ENCODE measurements around the gene RTKN. TPM values are rescaled to one million over a fixed set of nuclear protein-coding genes. Genes with fewer than 3 reads are reported as not detected.
"Not testable (repeated sequence)": the region's sequence is repeated elsewhere in the genome, so short reads cannot be mapped to it uniquely, and the experiment has no call there.

The RTKN gene
- total and polyA plus RNA-seq, 4 donors = 32.9 to 76.5 (median 59.7) TPM

DNA sequence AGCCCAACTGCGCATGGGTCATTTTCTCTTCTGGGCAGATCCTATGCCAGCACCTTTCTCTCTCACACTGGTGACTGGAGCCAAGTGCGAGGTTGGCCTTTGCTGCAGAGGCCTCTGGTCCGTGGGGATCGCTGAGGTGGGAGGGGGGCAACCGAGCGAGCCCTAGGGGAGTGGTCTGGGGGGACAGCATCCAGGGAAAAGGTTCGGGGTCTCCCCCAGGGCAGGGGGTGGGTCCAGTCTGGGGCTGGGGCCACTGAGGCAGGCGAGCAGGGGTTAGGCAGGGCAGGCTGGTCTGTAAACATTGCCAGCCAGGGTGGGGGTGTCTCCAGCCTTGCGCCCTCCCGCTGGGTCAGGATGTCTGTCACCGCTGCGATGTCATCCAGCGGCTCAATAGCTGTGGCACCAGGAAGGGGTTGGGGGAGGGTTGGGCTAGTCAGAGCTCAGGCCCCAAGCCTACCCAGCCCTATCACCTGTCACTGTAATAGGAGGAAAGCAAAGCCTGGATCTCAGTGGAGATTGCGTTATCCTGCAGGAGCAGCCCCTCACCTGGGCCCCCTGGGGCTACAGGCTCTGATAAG, 15.5 kb downstream of the RTKN start:
- Histone ChIP-seq H3K36me3 (ENCODE audit: control insufficient read depth, insufficient read depth, low read length) (peaks cover 57% of the 10 kb centered on the region), H3K4me1 (ENCODE audit: control insufficient read depth, insufficient read depth, low read length) (peaks cover 17% of the 10 kb centered on the region)
- 96% methylated on average over 4 of the region's 14 CpGs for WGBS (ENCODE audit: insufficient coverage)

DNA sequence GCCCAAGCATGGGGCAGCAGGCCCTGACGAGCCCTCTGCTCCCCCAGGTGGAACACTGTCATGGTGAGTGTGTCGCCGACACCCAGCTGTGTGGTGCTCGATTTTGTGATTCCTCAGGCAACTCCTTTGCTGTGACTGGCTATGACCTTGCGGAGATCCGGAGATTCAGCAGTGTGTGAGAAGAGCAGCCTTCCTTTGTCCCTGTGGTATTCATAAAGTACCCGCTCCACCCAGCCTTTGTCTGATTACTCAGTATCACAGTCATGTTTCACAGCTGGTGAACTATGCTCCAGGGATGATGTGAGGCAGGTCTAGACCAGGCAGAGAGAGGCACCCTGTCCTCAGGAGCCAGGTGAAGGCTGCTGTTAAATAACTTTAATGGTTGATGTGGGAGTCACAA, 16.2 kb downstream of the RTKN start:
- Histone ChIP-seq H3K4me1 (ENCODE audit: control insufficient read depth, insufficient read depth, low read length) (peaks cover 22% of the 10 kb centered on the region), H3K27ac (ENCODE audit: low read depth, low read length) (no peak overlapping the region), H3K36me3 (ENCODE audit: control insufficient read depth, insufficient read depth, low read length) (peaks cover 51% of the 10 kb centered on the region), H3K9me3 (ENCODE audit: control insufficient read depth, insufficient read depth, low read length) (no peaks in the 10 kb centered on the region), H3K4me3 (ENCODE audit: low read depth, low read length) (no peak overlapping the region), H3K27me3 (ENCODE audit: control insufficient read depth, insufficient read depth, low read length) (no peaks in the 10 kb centered on the region)
- WGBS (ENCODE audit: insufficient coverage) = 82% methylated on average over 6 of the region's 7 CpGs
- DNase-seq (ENCODE audit: low read depth in 4 of 6, low spot score in 6 of 6) = no peak

More for the DNA sequence above, 15.5 kb downstream of the RTKN start:
- no peaks in the 10 kb centered on the region for H3K9me3 ChIP-seq (ENCODE audit: control insufficient read depth, insufficient read depth, low read length)
- H3K4me3 ChIP-seq (ENCODE audit: low read depth, low read length) = no peak overlapping the region
- no peak for DNase-seq (ENCODE audit: low read depth in 4 of 6, low spot score in 6 of 6)
- H3K27ac ChIP-seq (ENCODE audit: low read depth, low read length) = no peak overlapping the region
- no peaks in the 10 kb centered on the region for H3K27me3 ChIP-seq (ENCODE audit: control insufficient read depth, insufficient read depth, low read length)

DNA sequence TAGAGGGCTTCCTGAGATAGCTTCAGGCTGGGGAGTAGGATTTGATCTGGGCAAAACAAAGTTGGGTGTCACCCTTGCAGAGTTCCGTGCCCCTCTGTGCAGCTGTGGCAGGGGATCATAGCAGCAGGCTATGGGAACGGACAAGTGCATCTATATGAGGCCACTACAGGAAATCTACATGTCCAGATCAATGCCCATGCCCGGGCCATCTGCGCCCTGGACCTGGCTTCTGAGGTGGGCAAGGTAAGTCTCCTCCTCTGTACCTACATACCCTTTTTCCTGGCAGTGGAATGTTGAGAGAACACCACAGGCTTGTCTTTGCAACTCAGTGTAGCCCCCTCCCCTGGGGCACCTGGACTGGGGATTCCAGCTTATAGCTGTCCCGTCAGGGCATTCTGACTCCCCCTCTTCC, 16.7 kb downstream of the RTKN start:
- WGBS (ENCODE audit: insufficient coverage) = 83% methylated on average over 4 of the region's 5 CpGs
- no peaks in the 10 kb centered on the region for H3K9me3 ChIP-seq (ENCODE audit: control insufficient read depth, insufficient read depth, low read length)
- no peak for DNase-seq (ENCODE audit: low read depth in 4 of 6, low spot score in 6 of 6)
- peaks cover 46% of the 10 kb centered on the region for H3K36me3 ChIP-seq (ENCODE audit: control insufficient read depth, insufficient read depth, low read length)
- no peak overlapping the region for H3K4me3 ChIP-seq (ENCODE audit: low read depth, low read length)
- no peaks in the 10 kb centered on the region for H3K27me3 ChIP-seq (ENCODE audit: control insufficient read depth, insufficient read depth, low read length)
- peaks cover 22% of the 10 kb centered on the region for H3K4me1 ChIP-seq (ENCODE audit: control insufficient read depth, insufficient read depth, low read length)
- no peak overlapping the region for H3K27ac ChIP-seq (ENCODE audit: low read depth, low read length)

DNA sequence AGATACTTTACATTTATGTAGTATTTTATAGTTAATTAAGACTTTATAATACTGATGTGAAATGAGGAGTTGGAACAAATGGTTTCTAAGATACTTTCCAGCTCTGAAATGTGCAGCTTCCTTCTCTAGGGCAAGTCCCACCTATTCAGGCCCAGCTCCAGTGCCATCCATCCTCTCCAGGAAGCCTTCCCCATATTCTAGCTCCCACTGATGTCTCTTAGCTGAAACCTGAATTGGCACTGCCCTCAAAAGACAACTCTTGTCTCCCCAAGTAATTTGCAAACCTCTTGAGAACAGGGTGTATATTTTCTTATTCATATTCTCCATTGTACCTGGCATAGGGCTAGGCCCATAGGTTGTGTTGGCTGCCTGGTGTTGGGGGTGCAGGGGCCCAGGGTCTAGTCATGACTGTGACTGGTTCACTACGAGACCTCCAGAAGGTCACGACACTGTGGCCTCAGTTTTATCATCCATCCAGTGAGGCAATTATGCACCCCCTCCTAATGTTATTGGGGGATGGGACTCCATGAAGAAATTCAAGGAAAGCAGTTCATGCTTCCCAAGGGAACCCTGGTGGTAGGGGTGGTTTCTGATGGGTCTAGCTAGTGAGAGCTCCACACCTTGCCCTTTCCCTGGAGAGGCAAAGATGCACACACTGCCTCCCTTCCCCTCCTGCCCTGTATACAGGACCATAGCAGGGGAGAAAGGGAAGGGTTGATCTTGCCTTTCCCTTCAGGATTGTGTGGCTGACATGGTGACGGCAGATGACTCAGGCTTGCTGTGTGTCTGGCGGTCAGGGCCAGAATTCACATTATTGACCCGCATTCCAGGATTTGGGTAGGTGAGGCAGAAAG, 17.4 kb downstream of the RTKN start:
- H3K4me1 ChIP-seq (ENCODE audit: control insufficient read depth, insufficient read depth, low read length) = peaks cover 22% of the 10 kb centered on the region
- no peaks in the 10 kb centered on the region for H3K27me3 ChIP-seq (ENCODE audit: control insufficient read depth, insufficient read depth, low read length)
- H3K4me3 ChIP-seq (ENCODE audit: low read depth, low read length) = no peak overlapping the region
- no peak overlapping the region for H3K27ac ChIP-seq (ENCODE audit: low read depth, low read length)
- DNase-seq (ENCODE audit: low read depth in 4 of 6, low spot score in 6 of 6) = no peak
- H3K9me3 ChIP-seq (ENCODE audit: control insufficient read depth, insufficient read depth, low read length) = no peaks in the 10 kb centered on the region
- 87% methylated on average over 3 of the region's 5 CpGs for WGBS (ENCODE audit: insufficient coverage)
- peaks cover 40% of the 10 kb centered on the region for H3K36me3 ChIP-seq (ENCODE audit: control insufficient read depth, insufficient read depth, low read length)

DNA sequence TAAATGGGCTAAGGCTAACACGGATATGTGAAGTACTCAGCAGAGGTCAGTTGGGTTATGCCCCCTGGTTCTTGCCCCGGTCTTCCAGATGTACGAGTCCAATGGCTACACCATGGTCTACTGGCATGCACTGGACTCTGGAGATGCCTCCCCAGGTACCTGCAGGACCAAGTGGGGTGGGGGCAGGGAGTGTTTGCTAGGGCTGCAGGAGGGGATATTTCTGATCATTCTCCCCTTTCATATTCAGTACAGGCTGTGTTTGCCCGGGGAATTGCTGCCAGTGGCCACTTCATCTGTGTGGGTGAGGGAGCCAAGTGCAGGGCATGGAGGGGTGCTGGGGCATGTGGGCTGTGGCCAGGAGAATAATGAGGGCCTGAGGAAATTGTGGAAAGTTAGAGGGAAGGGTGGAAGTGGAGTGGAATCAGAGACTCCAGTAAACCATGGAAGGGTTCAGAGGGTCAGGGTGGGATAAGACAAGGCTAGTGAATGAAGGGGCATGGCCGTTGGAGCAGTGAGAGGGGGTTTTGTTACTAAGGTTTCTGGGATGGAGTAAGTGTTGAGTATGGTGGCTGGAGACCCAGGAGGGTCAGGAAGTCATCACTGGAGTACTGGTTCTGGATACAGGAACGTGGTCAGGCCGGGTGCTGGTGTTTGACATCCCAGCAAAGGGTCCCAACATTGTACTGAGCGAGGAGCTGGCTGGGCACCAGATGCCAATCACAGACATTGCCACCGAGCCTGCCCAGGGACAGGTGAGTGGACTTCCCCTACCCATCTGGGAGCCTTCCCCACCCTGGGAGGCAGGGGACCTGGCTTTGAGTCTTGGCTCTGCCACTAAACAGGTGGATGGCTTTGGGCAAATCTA, 18.3 kb downstream of the RTKN start:
- peaks cover 33% of the 10 kb centered on the region for H3K36me3 ChIP-seq (ENCODE audit: control insufficient read depth, insufficient read depth, low read length)
- no peak for DNase-seq (ENCODE audit: low read depth in 4 of 6, low spot score in 6 of 6)
- H3K27ac ChIP-seq (ENCODE audit: low read depth, low read length) = no peak overlapping the region

DNA sequence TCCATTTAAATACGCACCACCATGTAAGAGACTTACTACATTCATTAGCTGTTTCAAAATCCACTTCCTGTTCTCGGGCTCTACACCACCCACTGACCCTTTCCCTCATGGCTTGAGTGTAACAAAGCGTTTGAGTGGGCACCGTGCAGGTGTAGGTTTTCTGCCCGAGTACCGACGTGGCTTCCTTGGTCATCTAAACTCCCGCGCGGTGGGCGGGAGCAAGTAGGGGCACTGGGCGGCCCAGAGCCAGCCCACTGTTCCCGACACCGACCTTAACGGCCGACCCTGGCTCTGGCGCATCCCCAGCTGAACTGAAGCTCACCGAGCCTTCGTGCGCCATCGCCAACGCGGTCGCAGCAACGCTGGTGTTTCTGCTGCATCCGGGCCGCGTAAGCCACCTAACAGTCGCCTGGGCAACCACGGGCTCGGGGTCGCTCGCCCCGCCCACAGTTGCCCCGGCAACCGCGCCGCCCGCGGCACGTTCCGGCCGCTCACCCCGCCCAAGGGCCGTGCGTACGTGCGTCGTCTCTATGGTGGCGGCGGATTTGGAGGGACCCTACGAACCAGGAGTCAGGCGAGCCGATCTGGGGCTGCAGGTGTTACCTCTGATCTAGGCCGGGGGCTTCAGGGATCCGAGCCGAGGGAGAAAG, 20.4 kb downstream of the RTKN start, which contains the start of the genes C2orf81 and WDR54:
Gene C2orf81 (minus strand): TSS at position 399 of the 650 bp plus-strand sequence. CDS start 59 bp downstream, at position 340.
Gene WDR54 (plus strand): TSS at position 510 of the 650 bp plus-strand sequence. CDS start 424 bp downstream, outside the sequence.
- Histone ChIP-seq H3K9me3 (ENCODE audit: control insufficient read depth, insufficient read depth, low read length) (no peaks in the 10 kb centered on the region), H3K27ac (ENCODE audit: low read depth, low read length) (peak within 1 kb of the TSS; percentile 67), H3K4me3 (ENCODE audit: low read depth, low read length) (peak within 1 kb of the TSS; percentile 86), H3K27me3 (ENCODE audit: control insufficient read depth, insufficient read depth, low read length) (no peaks in the 10 kb centered on the region), H3K4me1 (ENCODE audit: control insufficient read depth, insufficient read depth, low read length) (peaks cover 25% of the 10 kb centered on the region), H3K36me3 (ENCODE audit: control insufficient read depth, insufficient read depth, low read length) (peaks cover 22% of the 10 kb centered on the region)
- WGBS (ENCODE audit: insufficient coverage) = under 1% methylated on average over 56 of the region's 57 CpGs
- DNase-seq (ENCODE audit: low read depth in 4 of 6, low spot score in 6 of 6) = peak; percentile 80 to 97 (median 84)

More for the DNA sequence above, 18.3 kb downstream of the RTKN start:
- 95% methylated on average over 9 of the region's 9 CpGs for WGBS (ENCODE audit: insufficient coverage)
- no peak overlapping the region for H3K4me3 ChIP-seq (ENCODE audit: low read depth, low read length)
- H3K4me1 ChIP-seq (ENCODE audit: control insufficient read depth, insufficient read depth, low read length) = peaks cover 22% of the 10 kb centered on the region
- H3K9me3 ChIP-seq (ENCODE audit: control insufficient read depth, insufficient read depth, low read length) = no peaks in the 10 kb centered on the region
- no peaks in the 10 kb centered on the region for H3K27me3 ChIP-seq (ENCODE audit: control insufficient read depth, insufficient read depth, low read length)

DNA sequence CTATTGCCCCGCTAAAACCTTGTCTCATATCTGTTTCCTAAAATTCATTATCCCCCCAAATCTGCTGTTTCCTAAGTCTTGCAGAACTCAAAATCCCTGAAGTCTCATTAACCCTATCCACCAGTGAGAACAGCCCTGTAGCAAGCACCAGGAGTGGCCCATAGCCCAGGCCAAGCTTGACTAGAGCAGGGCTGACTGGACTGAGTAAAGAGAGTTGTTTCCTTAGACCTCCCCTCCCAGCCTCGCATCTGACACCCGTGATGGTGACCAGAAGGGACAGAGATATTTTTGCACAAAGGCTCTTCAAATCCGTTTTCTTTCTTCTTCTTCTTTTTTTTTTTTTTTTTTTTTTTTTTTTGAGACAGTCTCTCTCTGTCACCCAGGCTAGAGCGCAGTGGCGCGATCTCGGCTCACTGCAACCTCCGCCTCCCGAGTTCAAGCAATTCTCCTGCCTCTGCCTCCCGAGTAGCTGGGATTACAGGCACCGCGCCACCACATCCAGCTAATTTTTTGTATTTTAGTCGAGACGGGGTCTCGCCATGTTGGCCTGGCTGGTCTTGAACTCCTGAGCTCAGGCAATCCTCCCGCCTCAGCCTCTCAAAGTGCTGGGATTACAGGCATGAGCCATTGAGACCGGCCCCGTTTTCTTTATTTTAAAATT, 21.2 kb downstream of the RTKN start:
- H3K9me3 ChIP-seq (ENCODE audit: control insufficient read depth, insufficient read depth, low read length); H3K27ac ChIP-seq (ENCODE audit: low read depth, low read length); H3K27me3 ChIP-seq (ENCODE audit: control insufficient read depth, insufficient read depth, low read length); DNase-seq (ENCODE audit: low read depth in 4 of 6, low spot score in 6 of 6): not testable (repeated sequence)
- 84% methylated on average over 14 of the region's 19 CpGs for WGBS (ENCODE audit: insufficient coverage)
- peaks cover 33% of the 10 kb centered on the region for H3K4me1 ChIP-seq (ENCODE audit: control insufficient read depth, insufficient read depth, low read length)
- H3K4me3 ChIP-seq (ENCODE audit: low read depth, low read length) = peak overlapping the region; percentile 86
- H3K36me3 ChIP-seq (ENCODE audit: control insufficient read depth, insufficient read depth, low read length) = peaks cover 18% of the 10 kb centered on the region

DNA sequence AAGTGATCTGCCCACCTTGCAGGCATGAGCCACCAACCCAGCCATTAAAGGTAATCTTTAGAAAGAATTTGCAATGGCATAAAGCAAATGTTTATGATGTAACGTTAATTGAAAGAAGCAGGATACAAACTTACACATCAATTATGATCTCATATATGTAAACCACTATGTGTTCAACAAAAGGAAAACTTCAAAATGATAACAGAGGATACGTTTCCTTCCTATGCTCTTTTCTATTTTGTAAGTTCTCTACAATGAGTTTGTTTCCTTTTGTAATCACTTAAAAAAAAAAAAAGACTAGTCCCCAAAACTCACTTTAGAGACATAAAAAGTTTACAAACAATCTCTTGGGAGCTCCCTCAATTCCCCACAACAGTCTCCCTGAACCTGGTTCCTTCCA, 21.7 kb downstream of the RTKN start:
- H3K4me3 ChIP-seq (ENCODE audit: low read depth, low read length) = no peak overlapping the region
- H3K4me1 ChIP-seq (ENCODE audit: control insufficient read depth, insufficient read depth, low read length) = peaks cover 38% of the 10 kb centered on the region
- peaks cover 3% of the 10 kb centered on the region for H3K27me3 ChIP-seq (ENCODE audit: control insufficient read depth, insufficient read depth, low read length)
- no CpG with 5 or more reads among the region's 2 CpGs for WGBS (ENCODE audit: insufficient coverage)
- no peaks in the 10 kb centered on the region for H3K9me3 ChIP-seq (ENCODE audit: control insufficient read depth, insufficient read depth, low read length)
- peaks cover 12% of the 10 kb centered on the region for H3K36me3 ChIP-seq (ENCODE audit: control insufficient read depth, insufficient read depth, low read length)
- H3K27ac ChIP-seq (ENCODE audit: low read depth, low read length) = no peak overlapping the region
- DNase-seq (ENCODE audit: low read depth in 4 of 6, low spot score in 6 of 6) = no peak

Data from spinal cord (tissue), 10 donors.